Stimulated activated naive CD8-positive, alpha-beta T cell treated with anti-CD3 and anti-CD28 coated beads, Interleukin-15, Interleukin-2, amounts not matched to agents 100 ng/mL and 50 ng/mL, for 24 hours (primary cell): ENCODE results near the gene UCHL5.

ENCODE experiments used
- H3K27ac Mint-ChIP-seq: one replicate; pipeline ENCODE4 v1.8.0; 2021; ENCODE audit warnings: mild to moderate bottlenecking, mixed read lengths
- H3K27me3 Mint-ChIP-seq: one replicate; pipeline ENCODE4 v1.8.0; 2021; ENCODE audit warnings: mixed read lengths
- H3K36me3 Mint-ChIP-seq: one replicate; pipeline ENCODE4 v1.8.0; 2021; ENCODE audit warnings: low read depth, mixed read lengths
- H3K4me1 Mint-ChIP-seq: one replicate; pipeline ENCODE4 v1.8.0; 2021; ENCODE audit warnings: low read depth, mixed read lengths
- H3K4me3 Mint-ChIP-seq: one replicate; pipeline ENCODE4 v1.8.0; 2021; ENCODE audit warnings: mild to moderate bottlenecking, mixed read lengths
- H3K9me3 Mint-ChIP-seq: one replicate; pipeline ENCODE4 v1.8.0; 2021; ENCODE audit warnings: mixed read lengths

The UCHL5 gene

DNA sequence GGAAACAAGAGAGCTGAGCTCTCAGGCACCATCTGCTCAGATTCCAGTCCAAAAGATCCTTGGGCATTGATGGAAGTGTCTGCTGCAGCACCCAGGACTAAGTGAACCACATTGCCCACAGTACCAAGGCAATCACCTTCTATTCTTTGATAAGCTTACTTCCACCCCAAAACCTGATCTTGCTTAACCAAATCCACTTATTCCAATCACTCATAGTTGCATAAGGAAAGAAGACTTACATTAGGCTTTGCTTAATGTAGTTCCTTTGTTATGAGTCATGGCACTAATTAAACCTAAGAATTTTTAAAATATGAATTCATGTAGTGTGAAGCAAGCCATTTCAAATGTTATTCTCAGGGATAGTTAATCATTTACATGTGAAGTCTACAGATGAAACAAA, 84.5 kb downstream of the UCHL5 start:
- H3K27me3 Mint-ChIP-seq: no peaks in the 10 kb centered on the region
- H3K9me3 Mint-ChIP-seq: no peaks in the 10 kb centered on the region
- no peaks in the 10 kb centered on the region for H3K36me3 Mint-ChIP-seq
- H3K4me1 Mint-ChIP-seq: peaks cover 9% of the 10 kb centered on the region
- H3K4me3 Mint-ChIP-seq: no peak overlapping the region
- no peak overlapping the region for H3K27ac Mint-ChIP-seq

- H3K4me1 Mint-ChIP-seq: peaks cover 9% of the 10 kb centered on the region
- no peak overlapping the region for H3K27ac Mint-ChIP-seq
- H3K4me3 Mint-ChIP-seq: no peak overlapping the region
- no peaks in the 10 kb centered on the region for H3K9me3 Mint-ChIP-seq
- no peaks in the 10 kb centered on the region for H3K27me3 Mint-ChIP-seq
- H3K36me3 Mint-ChIP-seq: no peaks in the 10 kb centered on the region
Measured at GRCh38 chr1:192973988-192974387, 85.2 kb downstream of the UCHL5 start.

DNA sequence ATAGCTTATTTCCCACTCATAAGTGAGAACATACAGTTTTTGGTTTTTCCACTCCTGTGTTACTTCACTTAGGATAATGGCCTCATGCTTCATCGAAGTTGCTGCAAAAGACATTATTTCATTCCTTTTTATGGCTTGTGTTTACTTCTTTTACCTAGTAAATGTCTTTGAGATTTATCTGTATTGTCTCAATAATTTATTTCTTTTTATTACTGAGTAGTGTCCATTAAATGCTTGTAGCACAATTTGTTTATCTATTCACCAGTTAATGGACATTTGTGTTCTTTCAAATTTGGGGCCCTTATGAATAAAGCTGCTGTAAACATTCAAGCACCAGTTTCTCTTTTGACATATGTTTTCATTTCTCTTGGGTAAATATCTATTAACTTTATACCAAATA, 86.0 kb downstream of the UCHL5 start:
- Mint-ChIP-seq H3K9me3 (no peaks in the 10 kb centered on the region), H3K27ac (no peak overlapping the region), H3K4me1 (peaks cover 6% of the 10 kb centered on the region), H3K4me3 (no peak overlapping the region), H3K27me3 (no peaks in the 10 kb centered on the region), H3K36me3 (no peaks in the 10 kb centered on the region)

DNA sequence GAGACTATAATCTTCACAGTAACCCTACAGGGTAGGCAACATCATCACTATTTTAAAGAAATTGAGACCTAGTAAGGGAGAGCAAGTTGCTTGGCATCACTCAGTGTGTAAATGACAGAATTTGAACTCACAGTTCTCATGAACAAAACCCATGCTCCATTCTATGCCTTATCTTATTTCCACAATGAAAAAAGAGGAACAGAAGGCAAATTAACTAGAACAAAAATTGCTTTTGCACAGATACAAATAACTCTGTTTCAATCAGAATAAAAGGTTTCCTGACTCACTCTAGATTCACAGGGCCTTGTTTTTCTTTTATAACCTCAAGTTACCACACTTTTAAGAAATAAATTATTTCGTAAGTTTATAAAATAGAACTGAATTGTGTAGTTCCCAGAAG, 90.1 kb downstream of the UCHL5 start:
- Mint-ChIP-seq H3K9me3 (no peaks in the 10 kb centered on the region), H3K4me1 (no peaks in the 10 kb centered on the region), H3K27me3 (no peaks in the 10 kb centered on the region), H3K27ac (no peak overlapping the region), H3K36me3 (no peaks in the 10 kb centered on the region), H3K4me3 (no peak overlapping the region)

DNA sequence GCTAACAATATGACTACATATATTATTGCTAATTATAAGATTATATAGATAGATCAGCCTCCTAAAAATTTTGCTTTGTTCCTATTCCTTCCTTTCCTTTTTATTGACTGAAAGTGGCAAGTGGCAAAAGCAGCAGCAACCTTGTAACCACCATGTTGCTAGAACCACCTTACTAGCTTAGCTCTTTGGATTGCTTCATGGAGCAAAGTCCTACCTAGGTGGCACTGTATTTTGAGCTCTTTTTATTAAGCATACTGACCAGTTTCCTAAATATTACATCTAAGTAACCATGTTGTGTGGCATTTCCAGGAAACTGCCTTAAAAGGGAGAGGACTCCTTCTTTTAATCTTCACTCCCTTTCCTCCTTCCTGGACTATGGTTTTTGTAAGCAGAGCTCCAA, 90.8 kb downstream of the UCHL5 start:
- Mint-ChIP-seq H3K27ac (no peak overlapping the region), H3K9me3 (no peaks in the 10 kb centered on the region), H3K36me3 (no peaks in the 10 kb centered on the region), H3K4me3 (no peak overlapping the region), H3K4me1 (no peaks in the 10 kb centered on the region), H3K27me3 (no peaks in the 10 kb centered on the region)

- H3K4me1 Mint-ChIP-seq: no peaks in the 10 kb centered on the region
- no peak overlapping the region for H3K4me3 Mint-ChIP-seq
- no peaks in the 10 kb centered on the region for H3K9me3 Mint-ChIP-seq
- no peak overlapping the region for H3K27ac Mint-ChIP-seq
- no peaks in the 10 kb centered on the region for H3K36me3 Mint-ChIP-seq
- no peaks in the 10 kb centered on the region for H3K27me3 Mint-ChIP-seq
Measured at GRCh38 chr1:192967901-192968300, 91.3 kb downstream of the UCHL5 start.

- Mint-ChIP-seq H3K9me3 (no peaks in the 10 kb centered on the region), H3K27me3 (no peaks in the 10 kb centered on the region), H3K4me3 (no peak overlapping the region), H3K4me1 (no peaks in the 10 kb centered on the region), H3K36me3 (no peaks in the 10 kb centered on the region), H3K27ac (no peak overlapping the region)
Measured at GRCh38 chr1:192967211-192967877, 91.8 kb downstream of the UCHL5 start.

DNA sequence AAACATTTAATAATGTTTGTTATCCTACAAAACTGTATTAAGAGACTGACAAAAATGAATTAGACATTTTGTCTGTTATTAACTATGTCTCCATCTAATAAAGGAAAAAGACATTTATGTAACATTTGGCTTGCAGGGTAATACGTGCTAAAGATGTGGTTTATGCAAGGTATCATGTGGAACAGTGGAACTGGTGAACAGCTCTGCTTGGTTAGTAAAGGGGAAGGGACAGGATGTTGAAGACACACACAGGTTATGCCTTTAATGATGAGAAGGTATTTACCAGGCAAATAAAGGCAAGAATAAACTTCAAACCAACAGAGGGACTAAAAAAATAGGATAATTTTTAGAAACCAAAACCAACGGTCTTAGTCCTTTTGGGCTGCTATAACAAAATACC, 93.1 kb downstream of the UCHL5 start:
- Mint-ChIP-seq H3K9me3 (no peaks in the 10 kb centered on the region), H3K27ac (no peak overlapping the region), H3K4me1 (no peaks in the 10 kb centered on the region), H3K4me3 (no peak overlapping the region), H3K36me3 (no peaks in the 10 kb centered on the region), H3K27me3 (no peaks in the 10 kb centered on the region)

DNA sequence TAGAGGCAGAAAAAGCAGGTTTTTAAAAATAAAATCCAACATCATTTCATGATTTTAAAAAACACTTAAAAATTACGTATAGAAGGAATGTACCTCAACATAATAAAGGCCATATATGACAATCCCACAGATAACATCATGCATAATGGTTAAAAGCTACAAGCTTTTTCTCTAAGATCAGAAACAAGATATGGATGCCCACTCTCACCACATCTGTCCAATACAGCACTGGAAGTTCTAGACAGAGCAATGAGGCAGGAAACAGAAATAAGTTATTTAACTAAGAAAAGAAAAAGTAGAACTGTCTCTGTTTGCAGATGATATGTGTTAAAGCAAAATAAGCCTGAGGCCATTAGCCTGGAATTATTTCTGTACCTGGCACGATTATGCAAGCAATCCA, 96.3 kb downstream of the UCHL5 start:
- H3K4me1 Mint-ChIP-seq: no peaks in the 10 kb centered on the region
- no peaks in the 10 kb centered on the region for H3K27me3 Mint-ChIP-seq
- H3K27ac Mint-ChIP-seq: no peak overlapping the region
- no peaks in the 10 kb centered on the region for H3K36me3 Mint-ChIP-seq
- H3K9me3 Mint-ChIP-seq: peaks cover 4% of the 10 kb centered on the region
- no peak overlapping the region for H3K4me3 Mint-ChIP-seq
